HG03039 (cell line): ENCODE results near the gene CBARP.
"Not testable (repeated sequence)": the region's sequence is repeated elsewhere in the genome, so short reads cannot be mapped to it uniquely, and the experiment has no call there.

Experiments used
- ATAC-seq: cut with Tn5 transposase; IDR thresholded peaks from one replicate; pipeline ENCODE4 v1.9.1; 2021; ENCODE audit warnings: mild to moderate bottlenecking, moderate library complexity; ENCODE audit not compliant: unreplicated experiment

CBARP gene

DNA sequence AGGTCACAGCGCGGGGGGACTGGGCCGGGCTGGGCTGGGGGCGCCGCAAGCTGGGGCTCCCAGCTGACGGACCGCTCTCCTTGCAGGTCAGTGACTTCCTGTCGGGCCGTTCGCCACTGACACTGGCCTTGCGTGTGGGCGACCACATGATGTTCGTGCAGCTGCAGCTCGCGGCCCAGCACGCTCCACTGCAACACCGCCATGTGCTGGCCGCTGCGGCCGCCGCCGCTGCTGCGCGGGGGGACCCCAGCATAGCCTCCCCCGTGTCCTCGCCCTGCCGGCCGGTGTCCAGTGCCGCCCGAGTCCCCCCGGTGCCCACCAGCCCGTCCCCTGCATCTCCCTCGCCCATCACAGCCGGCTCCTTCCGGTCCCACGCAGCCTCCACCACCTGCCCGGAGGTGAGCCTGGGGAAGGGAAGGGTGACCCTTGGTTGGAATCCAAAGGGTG lies 16.3 kb upstream of the CBARP start:
- no peak for ATAC-seq

DNA sequence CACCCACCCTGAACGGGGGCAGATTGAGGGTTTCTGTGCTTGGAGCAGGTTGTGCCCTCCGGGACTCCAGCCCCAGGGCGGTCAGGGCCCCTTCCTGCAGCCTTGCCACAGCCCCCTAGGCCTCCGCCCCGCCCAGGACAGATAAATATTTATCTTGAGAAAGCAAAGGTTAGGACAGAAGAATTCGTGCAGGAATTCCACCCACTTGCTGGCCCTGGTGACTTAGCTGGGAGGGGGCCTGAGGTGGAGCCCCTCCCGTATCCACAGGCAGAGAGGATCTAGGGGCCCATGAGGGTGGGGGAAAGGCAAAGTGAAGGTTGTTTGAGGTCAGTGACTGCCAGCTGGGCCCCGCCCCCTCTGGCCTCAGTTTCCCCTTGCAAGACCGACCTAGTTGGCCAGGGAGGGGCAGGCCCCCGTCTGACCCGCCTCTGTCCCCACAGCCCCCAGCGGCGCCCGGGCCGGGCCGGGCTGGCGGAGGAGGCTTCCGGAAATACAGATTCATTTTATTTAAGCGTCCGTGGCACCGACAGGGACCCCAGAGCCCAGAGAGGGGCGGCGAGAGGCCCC lies 15.8 kb upstream of the CBARP start:
- no peak for ATAC-seq

DNA sequence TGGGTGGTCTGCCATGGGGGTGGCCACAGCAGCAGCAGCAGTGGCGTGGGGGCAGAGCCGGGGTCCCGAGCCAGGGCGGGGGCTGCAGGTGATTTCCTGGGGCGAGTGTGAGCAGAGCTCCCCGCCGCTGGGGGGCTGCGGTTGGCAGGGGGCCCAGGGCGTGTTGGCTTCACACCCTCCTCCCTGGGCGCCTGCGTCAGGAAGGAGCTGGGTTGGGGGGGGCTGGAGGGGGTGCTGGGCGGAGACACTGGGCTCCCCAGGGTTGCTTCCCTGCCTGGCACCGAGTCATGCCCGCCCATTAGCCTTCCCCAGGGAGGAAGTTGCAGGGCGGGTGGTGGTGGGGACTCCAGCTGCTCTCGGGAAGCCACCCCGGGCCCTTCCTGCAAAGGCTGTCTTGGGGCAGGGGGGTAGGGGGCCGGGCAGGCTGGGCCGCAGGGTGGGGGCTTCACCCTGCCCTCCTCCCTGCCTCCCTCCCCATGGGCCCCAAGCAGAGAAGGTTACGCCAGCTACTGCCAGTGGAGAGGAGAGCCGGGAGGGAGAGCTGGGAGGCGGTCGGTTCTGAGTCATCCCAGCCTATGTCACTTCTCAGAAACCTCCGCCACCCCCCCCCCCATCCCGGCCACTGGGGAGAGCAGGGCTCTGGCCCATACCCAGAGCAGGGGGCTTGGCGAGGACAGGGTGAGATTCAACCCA lies 15.2 kb upstream of the CBARP start:
- no peak for ATAC-seq

DNA sequence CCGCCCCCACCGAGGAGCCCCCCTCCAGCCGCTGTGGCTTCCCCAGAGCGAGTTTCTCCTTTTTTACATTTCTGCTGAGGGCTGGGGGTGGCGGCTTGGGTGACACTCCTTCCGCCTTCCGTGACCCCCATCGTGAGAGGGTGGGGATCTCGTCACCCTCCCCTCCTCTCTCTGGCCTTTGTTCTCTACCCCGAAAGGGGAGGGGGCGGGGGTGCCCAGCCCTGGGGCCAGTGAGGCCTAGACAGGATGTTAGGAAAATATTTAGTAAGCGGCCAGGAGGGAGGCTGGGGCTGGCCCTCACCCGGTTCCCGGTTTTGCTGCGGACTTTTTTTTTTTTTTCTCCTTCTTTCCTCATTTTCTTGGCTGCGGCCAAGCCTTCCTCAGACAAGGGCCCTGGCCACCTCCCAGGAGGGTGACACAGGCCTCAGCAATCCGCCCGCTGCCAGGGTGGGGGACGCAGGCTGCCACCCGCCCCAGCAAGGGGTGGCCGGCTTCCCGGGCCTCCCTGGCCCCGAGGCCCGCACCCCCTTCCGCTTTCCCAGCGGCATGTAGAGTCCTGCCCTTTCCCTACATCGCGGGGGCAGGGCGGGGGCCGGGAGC lies 14.5 kb upstream of the CBARP start:
- ATAC-seq: no peak

DNA sequence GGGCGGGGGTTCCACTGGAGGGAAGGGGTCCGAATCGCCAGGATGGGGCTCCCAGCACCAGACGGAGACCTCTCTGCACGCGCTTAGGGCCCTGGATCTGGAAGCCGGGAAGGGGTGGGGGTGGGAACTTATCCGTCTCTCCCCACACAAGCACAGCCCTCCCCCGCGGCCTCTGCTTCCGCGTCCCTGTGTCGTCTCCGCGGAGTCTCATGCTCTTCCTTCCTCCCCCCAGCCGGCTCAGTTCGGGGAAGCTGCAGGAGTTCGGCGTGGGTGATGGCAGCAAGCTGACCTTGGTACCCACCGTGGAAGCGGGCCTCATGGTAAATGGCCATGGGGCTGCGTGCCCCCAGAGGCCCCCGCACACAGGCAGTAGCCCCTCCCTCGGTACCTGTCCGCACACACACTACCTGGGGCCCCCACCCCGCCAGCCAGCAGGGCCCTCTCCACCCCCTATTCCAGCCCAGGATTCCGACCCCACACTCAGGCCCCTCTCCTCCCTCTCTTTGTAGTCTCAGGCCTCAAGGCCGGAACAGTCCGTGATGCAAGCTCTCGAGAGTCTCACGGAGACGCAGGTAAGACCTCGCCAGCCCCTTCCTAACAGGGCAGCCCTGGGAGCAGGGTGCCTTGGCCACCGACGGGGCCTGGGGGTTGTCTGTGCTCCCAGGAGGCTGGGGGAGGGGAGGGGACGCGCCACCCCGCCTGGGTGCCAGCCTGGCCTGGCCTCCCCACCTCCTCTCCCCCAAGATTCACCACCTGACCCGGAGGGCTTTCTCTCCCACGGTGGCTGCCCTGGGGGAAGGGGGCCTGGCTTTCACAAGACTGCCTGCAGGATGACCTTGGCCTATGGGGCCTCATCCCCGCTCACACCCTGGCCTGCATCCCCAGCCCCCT lies 13.8 kb upstream of the CBARP start:
- no peak for ATAC-seq

DNA sequence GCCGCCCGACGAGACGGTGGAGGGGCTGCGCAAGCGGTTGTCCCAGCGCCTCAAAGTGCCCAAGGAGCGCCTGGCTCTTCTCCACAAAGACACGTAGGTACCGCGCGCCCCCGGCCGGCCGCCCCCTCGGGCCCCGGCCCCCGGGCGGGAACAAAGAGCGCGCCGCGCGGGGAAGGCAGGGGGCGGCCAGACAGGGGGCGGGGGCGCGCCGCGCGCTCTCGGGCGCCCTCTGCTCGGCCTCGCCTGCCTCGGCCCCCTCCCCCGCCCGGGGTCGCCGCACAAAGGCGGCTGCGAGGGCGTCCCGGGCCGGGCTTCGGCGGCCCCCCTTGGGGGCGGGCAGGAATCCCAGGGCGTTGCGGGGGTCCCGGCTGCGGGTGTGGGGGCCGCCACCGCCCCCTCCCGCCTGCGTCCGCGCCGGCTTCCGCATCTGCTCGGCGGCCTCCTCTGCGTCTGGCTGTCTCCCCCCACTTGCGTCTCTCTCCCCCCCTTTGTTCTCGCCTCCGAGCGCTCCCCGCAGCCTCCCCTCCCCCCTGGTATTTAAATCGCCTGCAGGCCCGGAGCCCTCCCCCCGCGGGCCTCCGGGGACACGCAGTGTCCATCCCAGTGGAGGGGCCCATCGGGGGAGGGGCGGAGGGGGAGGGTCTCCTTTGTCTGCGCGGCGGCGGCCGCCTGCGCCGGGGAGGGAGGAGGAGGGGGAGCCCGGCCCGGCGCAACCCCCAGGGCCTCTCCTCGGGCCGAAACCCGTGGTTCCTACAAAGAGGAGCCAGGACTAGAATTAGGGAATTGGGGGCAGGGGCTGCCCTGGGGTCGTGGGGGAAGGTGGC lies 12.8 kb upstream of the CBARP start:
- ATAC-seq: no peak

DNA sequence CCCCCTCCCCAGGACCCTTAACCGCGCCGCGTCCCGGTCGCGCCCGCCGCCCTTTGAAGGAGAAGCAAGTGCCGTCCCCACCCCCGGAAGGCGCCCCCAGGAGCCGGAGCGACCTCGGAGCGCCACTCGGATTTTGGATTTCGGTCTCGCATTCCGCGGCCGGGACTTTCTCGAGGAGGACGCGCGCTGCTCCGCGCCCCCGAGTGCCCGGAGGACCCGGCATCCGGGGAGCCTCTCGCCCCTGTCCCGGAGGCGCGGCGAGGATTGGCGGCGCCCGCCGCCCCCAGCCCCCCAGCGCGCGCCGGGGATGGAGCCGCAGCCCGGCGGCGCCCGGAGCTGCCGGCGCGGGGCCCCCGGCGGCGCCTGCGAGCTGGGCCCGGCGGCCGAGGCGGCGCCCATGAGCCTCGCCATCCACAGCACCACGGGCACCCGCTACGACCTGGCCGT lies 12.2 kb upstream of the CBARP start:
- ATAC-seq: no peak

DNA sequence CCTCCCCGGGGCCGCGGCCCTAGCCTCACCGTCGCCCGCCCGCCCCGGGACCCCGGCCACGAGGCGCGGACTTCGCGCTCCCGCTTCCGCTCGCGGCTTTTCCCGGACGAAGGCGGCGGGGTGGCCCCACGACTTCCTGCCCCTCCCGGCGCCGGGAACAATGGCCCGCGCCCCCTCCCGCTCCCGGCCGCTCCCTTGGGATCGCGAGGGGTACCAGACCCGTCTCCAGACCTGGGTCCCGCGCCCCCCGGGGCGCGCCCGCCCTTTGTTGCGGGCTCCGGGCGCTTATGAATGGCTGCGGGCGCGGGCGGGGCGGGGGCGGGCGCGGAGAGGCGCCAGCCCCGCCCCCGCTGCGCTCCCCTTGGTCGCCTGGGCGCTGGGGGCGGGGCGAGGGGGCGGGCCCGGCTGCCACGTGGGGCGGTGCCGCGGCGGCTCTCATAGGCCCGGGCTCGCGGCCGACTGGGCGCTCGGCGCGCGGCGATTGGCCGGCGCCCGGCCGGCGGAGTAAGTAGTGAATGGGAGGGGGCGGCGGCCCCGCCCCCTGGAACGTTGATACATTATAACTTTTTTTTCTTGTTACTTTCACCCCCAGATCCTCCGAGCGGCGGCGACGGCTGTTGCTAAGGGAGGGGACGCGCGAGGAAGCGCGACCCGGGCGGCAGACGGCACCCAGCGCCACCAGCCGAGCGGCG lies 11.6 kb upstream of the CBARP start:
- peak; percentile 38 for ATAC-seq

DNA sequence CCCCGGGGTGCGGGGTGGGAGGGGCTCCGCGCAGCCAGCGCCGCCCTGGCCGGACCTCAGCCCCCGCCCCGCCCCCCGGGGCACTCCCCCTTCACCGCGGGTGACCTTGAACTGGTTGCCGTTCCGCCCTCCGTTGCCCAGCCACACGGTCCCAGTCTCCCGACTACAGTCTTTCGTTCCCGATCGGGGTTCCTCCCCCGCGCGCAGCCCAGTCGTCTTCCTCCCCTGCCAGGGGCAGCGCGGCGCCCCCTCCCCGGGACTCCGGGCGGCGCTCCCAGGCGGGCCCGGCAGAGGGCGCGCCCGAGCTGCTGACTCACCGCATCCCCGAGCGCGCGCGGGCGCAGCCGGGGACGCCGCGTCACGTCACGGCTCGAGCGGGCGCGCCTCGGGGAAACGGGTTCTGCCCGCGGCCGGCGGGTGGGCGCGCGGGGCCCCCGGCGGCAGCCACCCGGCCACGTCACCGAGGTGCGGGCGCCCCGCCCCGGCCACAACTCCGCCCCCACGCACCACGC lies 11.0 kb upstream of the CBARP start:
- peak; percentile 25 for ATAC-seq

DNA sequence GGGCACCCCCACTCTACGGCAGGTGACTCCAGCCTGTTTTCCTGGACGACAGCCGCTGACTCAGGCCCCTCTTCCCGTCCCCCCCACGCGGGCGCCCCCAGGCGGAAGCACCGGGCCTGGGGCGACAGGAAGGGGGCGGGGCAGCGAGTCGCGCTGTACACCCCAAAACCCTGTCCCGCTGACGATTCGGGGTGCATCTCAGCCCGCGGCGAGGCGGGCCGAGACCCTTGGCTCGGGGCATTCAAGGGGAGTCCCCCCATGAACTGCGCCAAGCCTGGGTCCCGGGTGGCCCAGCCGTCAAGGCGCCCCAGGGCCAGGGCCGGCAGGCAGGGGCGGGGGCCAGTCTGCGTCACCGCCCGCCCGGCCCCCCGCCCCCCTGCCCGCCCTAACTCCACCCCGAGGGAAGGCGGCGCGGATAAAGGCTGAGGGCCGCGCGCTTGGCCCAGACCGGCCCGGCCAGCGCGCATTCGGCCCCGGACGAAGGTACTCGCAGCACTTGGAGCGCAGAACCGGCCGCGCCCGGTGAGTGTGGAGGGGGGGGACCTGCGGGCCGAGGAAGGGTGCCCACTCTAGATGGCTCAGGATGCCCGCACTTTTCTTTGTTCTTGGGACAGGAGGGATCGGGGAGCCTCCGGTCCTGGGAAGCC lies 10.5 kb upstream of the CBARP start, which contains the start of gene MIDN:
TSS of gene MIDN (plus strand) at position 445 of the 647 bp plus-strand sequence. CDS start 1,714 bp downstream, outside the sequence.
- peak; percentile 9 for ATAC-seq

DNA sequence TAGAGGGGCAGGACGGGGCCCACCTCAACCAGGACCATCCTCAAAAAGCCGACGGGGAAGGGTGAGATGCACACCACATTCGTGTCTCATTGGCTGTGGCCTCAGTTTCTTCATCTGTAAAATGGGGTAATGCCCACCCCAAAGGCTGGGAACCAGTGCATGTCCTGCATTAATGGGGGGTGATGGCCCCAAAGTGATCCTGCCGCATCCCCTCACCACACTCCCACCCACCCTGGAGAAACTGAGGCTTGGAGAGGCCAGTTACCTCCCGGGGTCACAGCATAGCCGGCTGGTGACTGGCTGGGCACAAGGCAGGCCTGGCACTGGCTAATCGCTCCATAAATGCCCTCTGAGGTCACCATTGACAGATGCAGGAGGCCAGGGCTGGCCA lies 9.9 kb upstream of the CBARP start:
- ATAC-seq: no peak

DNA sequence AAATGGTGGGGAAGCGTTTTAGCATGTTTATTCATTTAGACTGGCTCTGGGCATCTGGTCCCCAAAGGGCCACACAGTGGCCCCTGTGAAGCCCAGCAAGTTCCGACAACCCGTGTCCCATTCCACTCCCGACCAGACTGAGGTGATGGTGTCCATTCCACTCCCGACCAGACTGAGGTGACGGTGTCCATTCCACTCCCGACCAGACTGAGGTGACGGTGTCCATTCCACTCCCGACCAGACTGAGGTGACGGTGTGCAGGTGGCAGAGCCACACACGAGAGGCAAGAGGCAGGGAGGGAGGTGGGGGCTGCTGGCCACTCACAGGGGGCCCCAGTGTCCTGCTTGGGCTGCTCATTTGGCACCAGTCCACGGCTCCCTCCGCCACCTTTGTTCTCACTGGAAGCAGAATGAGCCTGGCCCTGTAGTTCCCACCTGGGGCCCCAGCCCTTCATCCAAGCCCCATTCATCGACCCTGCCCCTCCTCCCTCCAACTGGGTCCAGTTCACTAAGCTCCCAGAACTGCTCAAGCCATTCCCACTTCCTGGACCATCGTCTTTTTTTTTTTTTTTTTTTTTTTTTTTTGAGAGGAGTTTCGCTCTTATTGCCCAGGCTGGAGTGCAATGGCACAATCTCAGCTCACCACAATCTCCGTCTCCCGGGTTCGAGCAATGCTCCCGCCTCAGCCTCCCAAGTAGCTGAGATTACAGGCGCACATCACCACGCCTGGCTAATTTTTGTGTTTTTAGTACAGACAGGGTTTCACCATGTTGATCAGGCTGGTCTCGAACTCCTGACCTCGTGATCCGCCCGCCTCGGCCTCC lies 8.7 kb upstream of the CBARP start:
- not testable (repeated sequence) for ATAC-seq

DNA sequence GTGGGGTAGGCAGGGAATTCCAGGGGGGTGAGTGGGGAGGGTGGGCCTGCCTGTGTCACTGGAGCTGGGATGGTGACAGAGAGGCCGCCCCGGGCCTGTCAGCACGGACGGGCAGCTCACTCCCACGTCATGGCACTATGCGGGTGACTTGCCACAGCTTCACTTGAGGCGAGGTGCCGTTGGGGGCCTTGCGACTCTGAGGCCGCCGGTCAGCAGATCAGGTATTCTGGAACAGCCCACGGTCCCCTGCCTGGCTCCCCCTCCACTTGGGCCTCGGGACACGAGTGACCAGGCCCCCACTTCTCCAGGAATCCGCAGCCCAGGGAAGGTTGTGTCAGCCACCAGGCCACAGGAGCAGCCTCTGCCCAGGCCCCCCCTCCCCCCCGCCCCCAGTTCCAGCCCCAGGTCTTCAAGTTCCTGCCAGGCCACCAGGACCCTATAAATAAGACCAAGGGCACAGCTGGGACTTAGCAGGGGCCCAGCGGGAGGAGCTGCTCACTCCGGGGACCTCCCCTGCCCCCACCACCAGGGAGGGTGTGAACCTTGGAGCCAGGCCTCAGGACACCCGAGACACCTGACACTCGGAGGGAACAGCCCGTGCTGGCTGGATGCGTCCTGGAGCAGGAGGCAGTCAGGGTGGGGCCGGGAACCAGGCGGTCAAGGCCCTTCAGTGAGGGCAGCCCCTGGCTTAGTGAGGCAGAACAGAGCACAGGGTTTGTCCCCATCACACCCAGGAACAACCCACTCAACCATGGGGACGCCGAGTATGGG lies 7.9 kb upstream of the CBARP start:
- no peak for ATAC-seq

DNA sequence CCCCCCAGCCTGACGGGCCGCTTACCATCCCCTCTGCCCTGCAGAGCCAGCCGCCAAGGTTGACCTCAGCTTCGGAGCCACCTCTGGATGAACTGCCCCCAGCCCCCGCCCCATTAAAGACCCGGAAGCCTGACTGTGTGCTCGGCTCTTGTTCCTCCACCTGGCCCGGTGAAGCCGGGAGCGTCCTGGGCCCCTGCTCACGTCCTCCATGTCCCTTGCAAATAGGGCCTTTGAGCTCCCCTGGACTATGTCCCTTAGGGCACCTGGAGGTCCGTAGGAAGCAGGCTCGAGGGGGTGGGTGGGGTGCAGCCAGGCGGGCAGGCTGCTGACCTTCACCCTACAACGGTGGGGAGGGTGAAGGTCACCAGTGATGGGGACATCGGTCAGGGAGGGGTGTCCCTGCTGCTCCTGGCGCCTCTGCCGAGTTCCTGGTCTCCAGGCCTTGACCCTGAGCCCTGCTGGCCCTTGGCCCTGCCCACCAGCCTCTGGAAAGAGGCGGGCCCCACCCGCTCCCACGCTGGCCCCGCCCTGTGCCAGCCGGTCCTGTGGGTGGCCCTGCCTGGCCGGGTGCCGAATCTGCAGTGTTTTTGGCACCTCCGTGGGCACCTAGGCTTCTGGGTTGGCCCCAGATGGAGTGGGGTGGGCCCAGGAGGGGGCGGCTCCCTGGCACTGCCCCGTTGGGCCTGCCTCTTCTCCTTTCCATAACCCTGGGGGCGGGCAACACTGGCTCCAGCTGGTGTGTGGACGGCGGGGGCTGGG lies 7.1 kb upstream of the CBARP start:
- no peak for ATAC-seq

DNA sequence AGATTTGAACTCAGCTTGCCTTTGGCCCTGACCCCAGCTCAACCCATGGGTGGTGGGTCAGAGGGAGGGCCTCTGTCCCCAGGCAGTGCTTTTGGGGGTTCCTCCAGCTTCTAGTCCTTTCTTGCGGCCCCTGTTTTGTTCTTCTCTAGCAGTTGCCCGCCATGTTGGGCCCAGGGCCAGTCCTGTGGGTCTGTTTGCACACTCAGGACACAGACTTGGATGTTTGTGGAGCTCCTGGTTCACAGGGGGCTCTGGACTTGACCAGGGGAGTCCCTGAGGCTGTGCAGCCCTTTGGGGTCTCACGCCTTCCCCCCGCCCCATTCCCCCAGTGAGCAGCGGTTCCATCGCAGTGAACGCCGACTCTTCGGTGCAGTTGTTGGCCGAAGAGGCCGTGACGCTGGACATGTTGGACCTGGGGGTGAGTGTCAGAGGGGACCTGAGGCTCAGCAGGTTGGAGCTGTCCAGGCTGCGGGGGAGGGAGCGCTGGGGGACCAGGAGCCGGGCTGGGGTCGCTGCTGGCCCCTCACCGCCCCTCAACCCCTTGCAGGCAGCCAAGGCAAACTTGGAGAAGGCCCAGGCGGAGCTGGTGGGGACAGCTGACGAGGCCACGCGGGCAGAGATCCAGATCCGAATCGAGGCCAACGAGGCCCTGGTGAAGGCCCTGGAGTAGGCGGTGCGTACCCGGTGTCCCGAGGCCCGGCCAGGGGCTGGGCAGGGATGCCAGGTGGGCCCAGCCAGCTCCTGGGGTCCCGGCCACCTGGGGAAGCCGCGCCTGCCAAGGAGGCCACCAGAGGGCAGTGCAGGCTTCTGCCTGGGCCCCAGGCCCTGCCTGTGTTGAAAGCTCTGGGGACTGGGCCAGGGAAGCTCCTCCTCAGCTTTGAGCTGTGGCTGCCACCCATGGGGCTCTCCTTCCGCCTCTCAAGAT lies 6.2 kb upstream of the CBARP start:
- ATAC-seq: no peak
